ENCODE measurements around the gene DNAJC1. TPM values are rescaled to one million over a fixed set of nuclear protein-coding genes. Genes with fewer than 3 reads are reported as not detected.
"Not testable (repeated sequence)": the region's sequence is repeated elsewhere in the genome, so short reads cannot be mapped to it uniquely, and the experiment has no call there.

The DNAJC1 gene
- total and polyA plus RNA-seq, 4 donors = 15.2 to 30.4 (median 22.7) TPM

DNA sequence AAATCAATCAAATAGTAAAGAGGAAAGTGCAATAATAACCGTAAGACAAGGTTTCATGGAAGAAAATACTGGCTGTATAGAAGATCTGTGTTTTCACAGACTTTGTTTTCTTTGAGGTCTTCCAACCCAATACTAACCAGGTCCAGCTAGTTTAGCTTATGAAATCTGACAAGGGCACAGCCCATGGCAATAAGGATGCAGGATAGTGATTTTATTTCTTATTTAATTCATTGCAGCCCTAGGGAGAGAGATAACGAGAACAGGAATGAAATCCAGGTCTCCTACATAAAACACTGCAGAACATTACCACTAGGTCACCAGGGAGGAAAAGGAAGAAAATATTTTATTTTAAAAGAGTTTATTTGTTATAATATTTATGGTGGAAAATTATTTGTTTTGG is 145.1 kb downstream of the DNAJC1 start:
- no peak for ATAC-seq (ENCODE audit: low FRiP score)
- intact Hi-C loops (cut with DNase I) = no loop called here
- DNase-seq = no peak
- Histone ChIP-seq H3K4me3 (ENCODE audit: low read length in 2 of 2) (no peak overlapping the region), H3K9me3 (ENCODE audit: control insufficient read depth, low read length) (no peaks in the 10 kb centered on the region), H3K36me3 (ENCODE audit: control insufficient read depth in 1 of 2, insufficient read depth in 2 of 2, low read length in 1 of 2) (no peaks in the 10 kb centered on the region), H3K4me1 (ENCODE audit: control insufficient read depth in 1 of 2, insufficient read depth in 2 of 2, low read length in 2 of 2) (no peaks in the 10 kb centered on the region), H3K27ac (ENCODE audit: low read depth in 1 of 2, low read length in 2 of 2) (no peak overlapping the region), H3K27me3 (ENCODE audit: control insufficient read depth in 1 of 2, insufficient read depth in 2 of 2, low read length in 1 of 2) (no peaks in the 10 kb centered on the region)
- 68 to 87% methylated on average over 2 of the region's 2 CpGs for WGBS, 2 donors

DNA sequence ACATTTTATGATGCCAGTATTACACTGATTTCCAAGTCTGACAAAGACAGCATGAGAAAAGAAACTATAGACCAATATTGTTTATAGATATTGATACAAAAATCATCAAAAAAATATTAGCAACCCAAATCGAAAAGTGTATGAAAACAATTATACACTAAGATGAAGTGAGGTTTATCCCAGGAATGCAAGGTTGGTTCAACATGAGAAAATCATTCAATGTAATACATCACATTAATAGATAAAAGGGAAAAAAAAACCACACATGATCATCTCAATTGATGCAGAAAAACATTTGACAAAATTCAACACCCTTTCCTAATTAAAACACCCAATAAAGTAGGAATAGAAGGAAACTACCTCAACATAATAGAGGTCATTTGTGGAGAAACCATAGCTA is 153.9 kb downstream of the DNAJC1 start:
- DNase-seq (no peak), ATAC-seq (ENCODE audit: low FRiP score) (no peak)
- no peaks in the 10 kb centered on the region for H3K4me1 ChIP-seq (ENCODE audit: control insufficient read depth in 1 of 2, insufficient read depth in 2 of 2, low read length in 2 of 2)
- no peak overlapping the region for H3K27ac ChIP-seq (ENCODE audit: low read depth in 1 of 2, low read length in 2 of 2)
- H3K9me3 ChIP-seq (ENCODE audit: control insufficient read depth, low read length) = no peaks in the 10 kb centered on the region
- H3K36me3 ChIP-seq (ENCODE audit: control insufficient read depth in 1 of 2, insufficient read depth in 2 of 2, low read length in 1 of 2) = no peaks in the 10 kb centered on the region
- H3K27me3 ChIP-seq (ENCODE audit: control insufficient read depth in 1 of 2, insufficient read depth in 2 of 2, low read length in 1 of 2) = no peaks in the 10 kb centered on the region
- intact Hi-C loops (cut with DNase I) = no loop called here
- H3K4me3 ChIP-seq (ENCODE audit: low read length in 2 of 2) = no peak overlapping the region
- 96 to 100% methylated on average over 1 of the region's 1 CpG for WGBS, 2 donors

DNA sequence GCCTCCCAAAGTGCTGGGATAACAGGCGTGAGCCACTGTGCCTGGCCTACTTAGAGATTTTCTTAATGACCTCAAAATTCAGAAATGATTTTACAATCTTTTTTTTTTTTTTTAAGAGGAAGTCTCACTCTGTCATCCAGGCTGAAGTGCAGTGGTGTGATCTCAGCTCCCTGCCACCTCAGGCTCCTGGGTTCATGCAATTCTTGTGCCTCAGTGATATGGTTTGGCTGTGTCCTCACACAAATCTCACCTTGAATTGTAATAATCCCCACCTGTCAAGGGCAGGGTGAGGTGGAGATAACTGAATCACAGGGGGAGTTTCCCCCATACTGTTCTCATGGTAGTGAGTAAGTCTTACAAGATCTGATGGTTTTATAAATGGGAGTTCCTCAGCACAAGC is 159.9 kb downstream of the DNAJC1 start:
- intact Hi-C loops (cut with DNase I) = no loop called here

DNA sequence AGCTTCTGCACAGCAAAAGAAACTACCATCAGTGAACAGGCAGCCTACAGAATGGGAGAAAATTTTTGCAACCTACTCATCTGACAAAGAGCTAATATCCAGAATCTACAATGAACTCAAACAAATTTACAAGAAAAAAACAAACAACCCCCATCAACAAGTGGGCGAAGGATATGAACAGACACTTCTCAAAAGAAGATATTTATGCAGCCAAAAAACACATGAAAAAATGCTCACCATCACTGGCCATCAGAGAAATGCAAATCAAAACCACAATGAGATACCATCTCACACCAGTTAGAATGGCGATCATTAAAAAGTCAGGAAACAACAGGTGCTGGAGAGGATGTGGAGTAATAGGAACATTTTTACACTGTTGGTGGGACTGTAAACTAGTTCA is 162.3 kb downstream of the DNAJC1 start:
- H3K9me3 ChIP-seq (ENCODE audit: control insufficient read depth, low read length); H3K27ac ChIP-seq (ENCODE audit: low read depth in 1 of 2, low read length in 2 of 2); DNase-seq; H3K4me3 ChIP-seq (ENCODE audit: low read length in 2 of 2); intact Hi-C loops (cut with DNase I); H3K36me3 ChIP-seq (ENCODE audit: control insufficient read depth in 1 of 2, insufficient read depth in 2 of 2, low read length in 1 of 2); H3K27me3 ChIP-seq (ENCODE audit: control insufficient read depth in 1 of 2, insufficient read depth in 2 of 2, low read length in 1 of 2); H3K4me1 ChIP-seq (ENCODE audit: control insufficient read depth in 1 of 2, insufficient read depth in 2 of 2, low read length in 2 of 2); ATAC-seq (ENCODE audit: low FRiP score): not testable (repeated sequence)
- 99 to 100% methylated on average over 1 to 2 of the region's 2 CpGs for WGBS, 2 donors

More for the DNA sequence above, 159.9 kb downstream of the DNAJC1 start:
- WGBS, 2 donors = 99 to 100% methylated on average over 1 of the region's 1 CpG
- no peaks in the 10 kb centered on the region for H3K4me1 ChIP-seq (ENCODE audit: control insufficient read depth in 1 of 2, insufficient read depth in 2 of 2, low read length in 2 of 2)
- DNase-seq (no peak), ATAC-seq (ENCODE audit: low FRiP score) (no peak)
- no peak overlapping the region for H3K27ac ChIP-seq (ENCODE audit: low read depth in 1 of 2, low read length in 2 of 2)
- H3K9me3 ChIP-seq (ENCODE audit: control insufficient read depth, low read length) = no peaks in the 10 kb centered on the region
- no peak overlapping the region for H3K4me3 ChIP-seq (ENCODE audit: low read length in 2 of 2)
- no peaks in the 10 kb centered on the region for H3K36me3 ChIP-seq (ENCODE audit: control insufficient read depth in 1 of 2, insufficient read depth in 2 of 2, low read length in 1 of 2)
- H3K27me3 ChIP-seq (ENCODE audit: control insufficient read depth in 1 of 2, insufficient read depth in 2 of 2, low read length in 1 of 2) = no peaks in the 10 kb centered on the region

DNA sequence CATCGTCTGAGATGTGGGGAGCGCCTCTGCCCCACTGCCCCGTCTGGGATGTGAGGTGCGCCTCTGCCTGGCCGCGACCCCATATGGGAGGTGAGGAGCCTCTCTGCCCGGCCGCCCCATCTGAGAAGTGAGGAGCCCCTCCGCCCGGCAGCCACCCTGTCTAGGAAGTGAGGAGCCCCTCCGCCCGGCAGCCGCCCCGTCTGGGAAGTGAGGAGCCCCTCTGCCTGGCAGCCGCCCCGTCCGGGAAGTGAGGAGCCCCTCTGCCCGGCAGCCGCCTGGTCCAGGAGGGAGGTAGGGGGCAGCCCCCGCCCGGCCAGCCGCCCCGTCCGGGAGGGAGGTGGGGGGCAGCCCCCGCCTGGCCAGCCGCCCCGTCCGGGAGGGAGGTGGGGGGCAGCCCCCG is 166.0 kb downstream of the DNAJC1 start:
- H3K4me3 ChIP-seq (ENCODE audit: low read length in 2 of 2); H3K27me3 ChIP-seq (ENCODE audit: control insufficient read depth in 1 of 2, insufficient read depth in 2 of 2, low read length in 1 of 2); intact Hi-C loops (cut with DNase I); H3K36me3 ChIP-seq (ENCODE audit: control insufficient read depth in 1 of 2, insufficient read depth in 2 of 2, low read length in 1 of 2); ATAC-seq (ENCODE audit: low FRiP score); H3K9me3 ChIP-seq (ENCODE audit: control insufficient read depth, low read length); H3K4me1 ChIP-seq (ENCODE audit: control insufficient read depth in 1 of 2, insufficient read depth in 2 of 2, low read length in 2 of 2); DNase-seq; H3K27ac ChIP-seq (ENCODE audit: low read depth in 1 of 2, low read length in 2 of 2): not testable (repeated sequence)
- WGBS, 2 donors = 98 to 99% methylated on average over 11 to 29 of the region's 29 CpGs

DNA sequence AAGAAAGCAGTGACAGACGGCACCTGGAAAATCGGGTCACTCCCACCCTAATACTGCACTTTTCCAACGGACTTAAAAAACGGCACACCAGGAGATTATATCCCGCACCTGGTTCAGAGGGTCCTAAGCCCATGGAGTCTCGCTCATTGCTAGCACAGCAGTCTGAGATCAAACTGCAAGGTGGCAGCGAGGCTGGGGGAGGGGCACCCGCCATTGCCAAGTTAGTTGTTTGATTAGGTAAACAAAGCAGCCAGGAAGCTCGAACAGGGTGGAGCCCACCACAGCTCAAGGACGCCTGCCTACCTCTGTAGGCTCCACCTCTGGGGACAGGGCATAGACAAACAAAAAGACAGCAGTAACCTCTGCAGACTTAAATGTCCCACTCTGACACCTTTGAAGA is 169.0 kb downstream of the DNAJC1 start:
- H3K36me3 ChIP-seq (ENCODE audit: control insufficient read depth in 1 of 2, insufficient read depth in 2 of 2, low read length in 1 of 2); H3K4me1 ChIP-seq (ENCODE audit: control insufficient read depth in 1 of 2, insufficient read depth in 2 of 2, low read length in 2 of 2); DNase-seq; H3K4me3 ChIP-seq (ENCODE audit: low read length in 2 of 2); H3K9me3 ChIP-seq (ENCODE audit: control insufficient read depth, low read length); H3K27ac ChIP-seq (ENCODE audit: low read depth in 1 of 2, low read length in 2 of 2); intact Hi-C loops (cut with DNase I); H3K27me3 ChIP-seq (ENCODE audit: control insufficient read depth in 1 of 2, insufficient read depth in 2 of 2, low read length in 1 of 2); ATAC-seq (ENCODE audit: low FRiP score): not testable (repeated sequence)
- WGBS, 2 donors = 98 to 99% methylated on average over 10 of the region's 10 CpGs

DNA sequence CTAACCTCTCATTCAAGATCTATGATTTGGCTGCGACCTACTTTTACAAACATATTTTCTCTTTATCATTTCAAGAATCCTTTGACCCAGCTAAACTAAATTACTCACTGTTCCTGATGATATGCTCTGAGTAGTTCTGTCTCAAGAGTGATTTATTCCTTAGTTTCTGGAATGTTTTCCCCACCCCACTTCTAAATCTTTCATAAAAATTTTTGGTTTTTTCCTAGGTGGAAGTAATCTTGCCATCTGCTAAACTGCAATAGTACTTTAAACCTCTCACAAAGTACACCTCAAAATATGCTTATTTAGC is 170.8 kb downstream of the DNAJC1 start:
- no peak for ATAC-seq (ENCODE audit: low FRiP score)
- whole genome bisulfite sequencing, 2 donors = 83 to 85% methylated on average over 1 of the region's 1 CpG
- Histone ChIP-seq H3K27ac (ENCODE audit: low read depth in 1 of 2, low read length in 2 of 2) (no peak overlapping the region), H3K4me1 (ENCODE audit: control insufficient read depth in 1 of 2, insufficient read depth in 2 of 2, low read length in 2 of 2) (no peaks in the 10 kb centered on the region), H3K9me3 (ENCODE audit: control insufficient read depth, low read length) (peaks cover 3% of the 10 kb centered on the region), H3K36me3 (ENCODE audit: control insufficient read depth in 1 of 2, insufficient read depth in 2 of 2, low read length in 1 of 2) (no peaks in the 10 kb centered on the region), H3K4me3 (ENCODE audit: low read length in 2 of 2) (no peak overlapping the region), H3K27me3 (ENCODE audit: control insufficient read depth in 1 of 2, insufficient read depth in 2 of 2, low read length in 1 of 2) (no peaks in the 10 kb centered on the region)
- DNase-seq = no peak
- intact Hi-C loops (cut with DNase I) = no loop called here

DNA sequence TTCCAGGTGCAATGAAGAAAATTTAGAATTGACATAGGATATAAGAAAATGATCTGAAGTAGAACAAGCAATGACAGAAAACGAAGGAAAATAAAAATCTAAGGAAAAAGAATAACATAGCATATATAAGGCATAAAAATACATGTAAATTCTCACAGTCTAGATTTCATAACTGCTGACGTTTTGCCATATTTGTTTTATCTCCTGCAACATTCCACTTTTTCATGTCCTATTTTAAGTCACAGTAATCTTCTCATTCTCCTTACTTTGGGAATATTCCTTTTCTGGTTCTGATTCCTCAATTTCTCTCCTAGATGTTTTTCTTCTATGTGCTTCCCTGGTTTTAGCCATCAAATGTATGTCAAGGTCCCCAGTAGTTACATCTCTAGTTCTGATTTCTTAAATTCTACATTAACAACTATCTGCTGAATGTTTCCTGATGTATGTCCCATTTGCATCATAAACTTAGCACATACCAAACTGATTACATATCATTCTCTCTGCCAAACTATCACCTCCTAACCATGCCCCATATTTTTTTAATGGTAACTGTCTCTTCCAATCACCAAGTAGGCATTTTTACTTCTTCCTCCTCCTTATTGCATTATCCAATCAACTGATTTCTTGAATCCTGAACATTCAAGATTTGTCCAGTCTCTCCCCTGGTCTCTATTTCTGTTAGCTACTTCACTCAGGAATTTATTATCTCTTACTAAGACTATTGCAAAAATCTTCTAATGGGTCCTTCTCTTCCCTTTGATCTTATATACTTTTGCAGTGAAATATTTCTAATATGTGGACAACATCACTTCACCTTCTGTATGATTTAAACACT is 171.3 kb downstream of the DNAJC1 start:
- H3K27me3 ChIP-seq (ENCODE audit: control insufficient read depth in 1 of 2, insufficient read depth in 2 of 2, low read length in 1 of 2) = no peaks in the 10 kb centered on the region
- 55 to 56% methylated on average over 2 of the region's 2 CpGs for WGBS, 2 donors
- H3K36me3 ChIP-seq (ENCODE audit: control insufficient read depth in 1 of 2, insufficient read depth in 2 of 2, low read length in 1 of 2) = no peaks in the 10 kb centered on the region
- no peaks in the 10 kb centered on the region for H3K4me1 ChIP-seq (ENCODE audit: control insufficient read depth in 1 of 2, insufficient read depth in 2 of 2, low read length in 2 of 2)
- no peak overlapping the region for H3K27ac ChIP-seq (ENCODE audit: low read depth in 1 of 2, low read length in 2 of 2)
- peaks cover 3% of the 10 kb centered on the region for H3K9me3 ChIP-seq (ENCODE audit: control insufficient read depth, low read length)
- ATAC-seq (ENCODE audit: low FRiP score) = no peak
- no peak for DNase-seq
- intact Hi-C loops (cut with DNase I) = no loop called here
- no peak overlapping the region for H3K4me3 ChIP-seq (ENCODE audit: low read length in 2 of 2)

DNA sequence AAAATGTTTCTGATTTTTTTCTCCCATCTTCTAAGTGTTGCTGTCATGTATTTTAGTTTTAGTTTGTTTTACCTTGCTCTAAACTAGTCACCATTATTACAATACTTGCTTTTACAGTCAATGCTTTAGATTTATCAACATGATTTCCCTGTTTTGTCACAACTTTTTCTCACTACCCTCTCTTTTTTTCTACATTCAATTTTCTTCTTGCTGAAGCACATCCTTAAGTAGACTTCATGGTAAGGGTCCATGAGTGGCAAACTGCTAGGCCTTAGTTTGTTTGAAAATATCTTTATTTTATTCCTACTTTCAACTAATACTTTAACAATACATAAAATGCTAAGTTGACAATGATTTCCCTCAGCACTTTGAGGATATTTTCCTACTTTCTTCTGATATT is 173.5 kb downstream of the DNAJC1 start:
- intact Hi-C loops (cut with DNase I) = no loop called here
- H3K36me3 ChIP-seq (ENCODE audit: control insufficient read depth in 1 of 2, insufficient read depth in 2 of 2, low read length in 1 of 2) = no peaks in the 10 kb centered on the region

More for the DNA sequence above, 173.5 kb downstream of the DNAJC1 start:
- no peak for ATAC-seq (ENCODE audit: low FRiP score)
- DNase-seq = no peak
- Histone ChIP-seq H3K9me3 (ENCODE audit: control insufficient read depth, low read length) (no peaks in the 10 kb centered on the region), H3K4me1 (ENCODE audit: control insufficient read depth in 1 of 2, insufficient read depth in 2 of 2, low read length in 2 of 2) (no peaks in the 10 kb centered on the region), H3K27me3 (ENCODE audit: control insufficient read depth in 1 of 2, insufficient read depth in 2 of 2, low read length in 1 of 2) (no peaks in the 10 kb centered on the region), H3K27ac (ENCODE audit: low read depth in 1 of 2, low read length in 2 of 2) (no peak overlapping the region), H3K4me3 (ENCODE audit: low read length in 2 of 2) (no peak overlapping the region)
